Natural killer cell treated with Interleukin-12 subunit alpha and Interleukin-12 subunit beta and Interleukin-15 and Interleukin-18, amount 100 ng/mL, for 72 hours (primary cell): Measurements from ENCODE around the gene KDM1A. TPM values are rescaled to one million over a fixed set of nuclear protein-coding genes. Genes with fewer than 3 reads are reported as not detected.

Experiments used
- ATAC-seq, 2 donors: fragments of 150-1000 bp; cut with Tn5 transposase in 1 of 2; sonication (Bioruptor Pico), chemical (Tn5 transposase) in 1 of 2; 2 replicates each; pipeline ENCODE4 v1.10.0; 2021
- DNase-seq: peaks from one replicate; pipeline ENCODE4 v3.0.0; 2022; ENCODE audit warnings: low spot score
- H3K27ac Mint-ChIP-seq, 2 donors: 1 replicate in 1 of 2; 2 replicates in 1 of 2; pipeline ENCODE4 v1.8.0; 2022; ENCODE audit warnings: mixed read lengths in 2 of 2, mild to moderate bottlenecking in 1 of 2, moderate library complexity in 1 of 2
- H3K27me3 Mint-ChIP-seq, 2 donors: 1 replicate in 1 of 2; 2 replicates in 1 of 2; pipeline ENCODE4 v1.8.0; 2022; ENCODE audit warnings: mixed read lengths in 2 of 2
- H3K36me3 Mint-ChIP-seq: one replicate; pipeline ENCODE4 v1.8.0; 2022; ENCODE audit warnings: mixed read lengths
- H3K4me1 Mint-ChIP-seq, 2 donors: 1 replicate in 1 of 2; 2 replicates in 1 of 2; pipeline ENCODE4 v1.8.0; 2022; ENCODE audit warnings: low read depth in 2 of 2, mixed read lengths in 2 of 2, mild to moderate bottlenecking in 1 of 2
- H3K4me3 Mint-ChIP-seq: one replicate; pipeline ENCODE4 v1.8.0; 2022; ENCODE audit warnings: mixed read lengths
- H3K9me3 Mint-ChIP-seq: 2 replicates; pipeline ENCODE4 v1.8.0; 2022; ENCODE audit warnings: mixed read lengths
- total RNA-seq, 2 donors: library from RNA; stranded (reverse); gene quantifications; one replicate each; pipeline ENCODE4 v1.2.3, GENCODE V29; 2022

The KDM1A gene
- total RNA-seq, 2 donors from 2014 or later = 48.9 to 69.1 TPM

- H3K4me3 Mint-ChIP-seq = no peak overlapping the region
- no peak for DNase-seq
- no peak for ATAC-seq
- H3K27ac Mint-ChIP-seq = no peak overlapping the region
- H3K9me3 Mint-ChIP-seq = no peaks in the 10 kb centered on the region
- peaks cover 39 to 50% of the 10 kb centered on the region in 2 donors for H3K4me1 Mint-ChIP-seq
- H3K27me3 Mint-ChIP-seq = no peaks in the 10 kb centered on the region
- H3K36me3 Mint-ChIP-seq = peaks cover 6% of the 10 kb centered on the region
Measured at GRCh38 chr1:23023174-23023845, 4.0 kb downstream of the KDM1A start.

GRCh38 chr1:23026568-23026967 is 7.3 kb downstream of the KDM1A start:
- DNase-seq = no peak
- H3K9me3 Mint-ChIP-seq = no peaks in the 10 kb centered on the region
- H3K4me1 Mint-ChIP-seq = peaks cover 22 to 54% of the 10 kb centered on the region in 2 donors
- no peaks in the 10 kb centered on the region for H3K27me3 Mint-ChIP-seq
- H3K4me3 Mint-ChIP-seq = no peak overlapping the region
- ATAC-seq = no peak
- no peak overlapping the region for H3K27ac Mint-ChIP-seq
- H3K36me3 Mint-ChIP-seq = no peaks in the 10 kb centered on the region

GRCh38 chr1:23027352-23027907 is 8.2 kb downstream of the KDM1A start:
- Mint-ChIP-seq H3K27ac (no peak overlapping the region), H3K4me1 (peaks cover 24 to 53% of the 10 kb centered on the region in 2 donors), H3K9me3 (no peaks in the 10 kb centered on the region), H3K27me3 (no peaks in the 10 kb centered on the region), H3K4me3 (no peak overlapping the region), H3K36me3 (no peaks in the 10 kb centered on the region)
- DNase-seq = no peak
- no peak for ATAC-seq

- no peak for DNase-seq
- H3K27me3 Mint-ChIP-seq = no peaks in the 10 kb centered on the region
- no peaks in the 10 kb centered on the region for H3K9me3 Mint-ChIP-seq
- H3K4me3 Mint-ChIP-seq = no peak overlapping the region
- peaks cover 17 to 43% of the 10 kb centered on the region in 2 donors for H3K4me1 Mint-ChIP-seq
- H3K27ac Mint-ChIP-seq = no peak overlapping the region
- H3K36me3 Mint-ChIP-seq = no peaks in the 10 kb centered on the region
- ATAC-seq = no peak
Measured at GRCh38 chr1:23029337-23029736, 10.1 kb downstream of the KDM1A start.

GRCh38 chr1:23035823-23036452 is 16.7 kb downstream of the KDM1A start:
- Mint-ChIP-seq H3K9me3 (no peaks in the 10 kb centered on the region), H3K4me1 (peaks cover 17 to 33% of the 10 kb centered on the region in 2 donors), H3K27me3 (no peaks in the 10 kb centered on the region), H3K36me3 (no peaks in the 10 kb centered on the region), H3K4me3 (no peak overlapping the region), H3K27ac (no peak overlapping the region)
- DNase-seq = no peak
- ATAC-seq = no peak

GRCh38 chr1:23037081-23037740 is 17.9 kb downstream of the KDM1A start:
- peaks cover 13 to 28% of the 10 kb centered on the region in 2 donors for H3K4me1 Mint-ChIP-seq

GRCh38 chr1:23039308-23039826 is 20.1 kb downstream of the KDM1A start:
- DNase-seq (no peak), ATAC-seq (no peak)
- Mint-ChIP-seq H3K4me3 (no peak overlapping the region), H3K4me1 (peaks cover 13 to 23% of the 10 kb centered on the region in 2 donors), H3K36me3 (no peaks in the 10 kb centered on the region), H3K9me3 (no peaks in the 10 kb centered on the region), H3K27ac (no peak overlapping the region), H3K27me3 (no peaks in the 10 kb centered on the region)

More at GRCh38 chr1:23037081-23037740, 17.9 kb downstream of the KDM1A start:
- no peak for DNase-seq
- Mint-ChIP-seq H3K9me3 (no peaks in the 10 kb centered on the region), H3K36me3 (no peaks in the 10 kb centered on the region), H3K27me3 (no peaks in the 10 kb centered on the region), H3K4me3 (no peak overlapping the region), H3K27ac (no peak overlapping the region)
- ATAC-seq = no peak

GRCh38 chr1:23040509-23040908 is 21.2 kb downstream of the KDM1A start:
- H3K27me3 Mint-ChIP-seq = no peaks in the 10 kb centered on the region
- ATAC-seq (no peak), DNase-seq (no peak)
- no peak overlapping the region for H3K27ac Mint-ChIP-seq
- H3K4me1 Mint-ChIP-seq = peaks cover 16 to 27% of the 10 kb centered on the region in 2 donors
- H3K9me3 Mint-ChIP-seq = no peaks in the 10 kb centered on the region
- no peak overlapping the region for H3K4me3 Mint-ChIP-seq
- no peaks in the 10 kb centered on the region for H3K36me3 Mint-ChIP-seq

- no peak overlapping the region for H3K4me3 Mint-ChIP-seq
- H3K4me1 Mint-ChIP-seq = peaks cover 14 to 23% of the 10 kb centered on the region in 2 donors
- H3K27me3 Mint-ChIP-seq = no peaks in the 10 kb centered on the region
- no peaks in the 10 kb centered on the region for H3K36me3 Mint-ChIP-seq
- no peak overlapping the region for H3K27ac Mint-ChIP-seq
- H3K9me3 Mint-ChIP-seq = no peaks in the 10 kb centered on the region
- DNase-seq = no peak
- ATAC-seq = no peak
Measured at GRCh38 chr1:23044035-23044434, 24.8 kb downstream of the KDM1A start.

- no peak for ATAC-seq
- Mint-ChIP-seq H3K4me1 (peaks cover 8 to 10% of the 10 kb centered on the region in 2 donors), H3K27me3 (no peaks in the 10 kb centered on the region), H3K27ac (no peak overlapping the region), H3K36me3 (no peaks in the 10 kb centered on the region), H3K4me3 (no peak overlapping the region), H3K9me3 (no peaks in the 10 kb centered on the region)
- no peak for DNase-seq
Measured at GRCh38 chr1:23050201-23050600, 30.9 kb downstream of the KDM1A start.

GRCh38 chr1:23051290-23051909 is 32.1 kb downstream of the KDM1A start:
- Mint-ChIP-seq H3K36me3 (no peaks in the 10 kb centered on the region), H3K4me1 (no peaks in the 10 kb centered on the region), H3K27ac (no peak overlapping the region), H3K27me3 (no peaks in the 10 kb centered on the region), H3K4me3 (no peak overlapping the region), H3K9me3 (no peaks in the 10 kb centered on the region)
- ATAC-seq (no peak), DNase-seq (no peak)

GRCh38 chr1:23057301-23057700 is 38.0 kb downstream of the KDM1A start:
- no peaks in the 10 kb centered on the region for H3K27me3 Mint-ChIP-seq
- ATAC-seq (no peak), DNase-seq (no peak)
- H3K9me3 Mint-ChIP-seq = no peaks in the 10 kb centered on the region
- H3K36me3 Mint-ChIP-seq = peaks cover 18% of the 10 kb centered on the region
- peaks cover 6 to 7% of the 10 kb centered on the region in 2 donors for H3K4me1 Mint-ChIP-seq
- no peak overlapping the region for H3K4me3 Mint-ChIP-seq
- no peak overlapping the region for H3K27ac Mint-ChIP-seq

- DNase-seq (no peak), ATAC-seq (no peak)
- H3K36me3 Mint-ChIP-seq = peaks cover 28% of the 10 kb centered on the region
- peaks cover 9 to 12% of the 10 kb centered on the region in 2 donors for H3K4me1 Mint-ChIP-seq
- H3K27ac Mint-ChIP-seq = no peak overlapping the region
- no peak overlapping the region for H3K4me3 Mint-ChIP-seq
- H3K9me3 Mint-ChIP-seq = no peaks in the 10 kb centered on the region
- H3K27me3 Mint-ChIP-seq = no peaks in the 10 kb centered on the region
Measured at GRCh38 chr1:23062271-23062670, 43.0 kb downstream of the KDM1A start.
